DMS114 treated with DMSO at 0.1 percent for 48 hours (cell line): ENCODE results near the gene ASAP3.
"Not testable (repeated sequence)": the region's sequence is repeated elsewhere in the genome, so short reads cannot be mapped to it uniquely, and the experiment has no call there.

Experiments
- DNase-seq: peaks from one replicate; lab custom pipeline; 2025; ENCODE audit not compliant: unreplicated experiment; lab: John Stamatoyannopoulos, UW

The ASAP3 gene

GRCh38 chr1:23515905-23516304 is 31.9 kb upstream of the ASAP3 start:
- DNase-seq: no peak

GRCh38 chr1:23514111-23514679 is 30.2 kb upstream of the ASAP3 start:
- no peak for DNase-seq

- DNase-seq: no peak
Measured at GRCh38 chr1:23509896-23510295, 25.9 kb upstream of the ASAP3 start.

- DNase-seq: no peak
Measured at GRCh38 chr1:23506376-23507107, 22.6 kb upstream of the ASAP3 start.

GRCh38 chr1:23505851-23506250 is 21.9 kb upstream of the ASAP3 start:
- no peak for DNase-seq

- DNase-seq: not testable (repeated sequence)
Measured at GRCh38 chr1:23504156-23504555, 20.2 kb upstream of the ASAP3 start.

GRCh38 chr1:23502951-23503350 is 19.0 kb upstream of the ASAP3 start:
- no peak for DNase-seq

- no peak for DNase-seq
Measured at GRCh38 chr1:23500466-23500865, 16.5 kb upstream of the ASAP3 start.

- DNase-seq: no peak
Measured at GRCh38 chr1:23497777-23498439, 13.9 kb upstream of the ASAP3 start.

- DNase-seq: no peak
Measured at GRCh38 chr1:23496490-23497181, 12.7 kb upstream of the ASAP3 start.

- not testable (repeated sequence) for DNase-seq
Measured at GRCh38 chr1:23494836-23495235, 10.9 kb upstream of the ASAP3 start.

GRCh38 chr1:23492776-23493175 is 8.8 kb upstream of the ASAP3 start:
- DNase-seq: not testable (repeated sequence)

- no peak for DNase-seq
Measured at GRCh38 chr1:23492132-23492720, 8.2 kb upstream of the ASAP3 start.

GRCh38 chr1:23489842-23490241 is 5.9 kb upstream of the ASAP3 start:
- no peak for DNase-seq

- no peak for DNase-seq
Measured at GRCh38 chr1:23485002-23485332, 988 bp upstream of the ASAP3 start.

GRCh38 chr1:23484253-23485001 is 448 bp upstream of the ASAP3 start:
- peak; percentile 88 for DNase-seq

GRCh38 chr1:23481904-23482303 is 2.1 kb downstream of the ASAP3 start:
- DNase-seq: no peak

GRCh38 chr1:23481026-23481597 is 2.9 kb downstream of the ASAP3 start:
- no peak for DNase-seq

- no peak for DNase-seq
Measured at GRCh38 chr1:23480187-23481025, 3.6 kb downstream of the ASAP3 start.

- no peak for DNase-seq
Measured at GRCh38 chr1:23479666-23479941, 4.4 kb downstream of the ASAP3 start.
